Skeletal muscle tissue (tissue), 4 donors: ENCODE results near the gene LIN28A. TPM values are rescaled to one million over a fixed set of nuclear protein-coding genes. Genes with fewer than 3 reads are reported as not detected.
A peak's percentile ranks its signal among the peaks of the same experiment; 100 is the strongest.
"Not testable (repeated sequence)": the region's sequence is repeated elsewhere in the genome, so short reads cannot be mapped to it uniquely, and the experiment has no call there.

ENCODE experiments used
- H3K27ac ChIP-seq: one replicate; pipeline ENCODE4 v1.7.0; 2013; ENCODE audit warnings: mild to moderate bottlenecking, low read depth, low read length, inconsistent platforms
- H3K27me3 ChIP-seq, 3 donors: one replicate each; pipeline ENCODE4 v1.7.0; 2013; ENCODE audit warnings: low read length in 3 of 3; ENCODE audit not compliant: control insufficient read depth in 3 of 3, insufficient read depth in 3 of 3
- H3K36me3 ChIP-seq, 3 donors: one replicate each; pipeline ENCODE4 v1.7.0; 2013; ENCODE audit warnings: low read length in 3 of 3; ENCODE audit not compliant: control insufficient read depth in 3 of 3, insufficient read depth in 3 of 3
- H3K4me1 ChIP-seq, 3 donors: one replicate each; pipeline ENCODE4 v1.7.0; 2013; ENCODE audit warnings: low read length in 3 of 3, mild to moderate bottlenecking in 3 of 3; ENCODE audit not compliant: control insufficient read depth in 3 of 3, insufficient read depth in 3 of 3
- H3K4me3 ChIP-seq, 3 donors: one replicate each; pipeline ENCODE4 v1.7.0; 2013; ENCODE audit warnings: low read length in 3 of 3
- H3K9ac ChIP-seq, 3 donors: one replicate each; pipeline ENCODE4 v1.7.0; 2013; ENCODE audit warnings: low read length in 3 of 3, mild to moderate bottlenecking in 3 of 3, moderate library complexity in 2 of 3, low read depth in 1 of 3
- H3K9me3 ChIP-seq, 3 donors: one replicate each; pipeline ENCODE4 v1.7.0; 2013; ENCODE audit warnings: low read length in 3 of 3; ENCODE audit not compliant: control insufficient read depth in 3 of 3
- total RNA-seq: library from RNA; depleted of rRNA; stranded (reverse); fragments of >200 nt; gene quantifications from one replicate; pipeline ENCODE4 v1.2.3, GENCODE V29; 2014
- donor health status: Osteomylitis.

LIN28A gene
- total RNA-seq, 1 donor from 2014 or later: not detected

- H3K9me3 ChIP-seq: no peaks in the 10 kb centered on the region
- H3K36me3 ChIP-seq: no peaks in the 10 kb centered on the region
- H3K27me3 ChIP-seq: peaks cover 4 to 16% (median 10%) of the 10 kb centered on the region in 3 donors
- H3K27ac ChIP-seq: no peak overlapping the region
- no peak overlapping the region for H3K4me3 ChIP-seq
- H3K9ac ChIP-seq: no peak overlapping the region
- no peaks in the 10 kb centered on the region for H3K4me1 ChIP-seq
These were observed 38.6 kb upstream of the LIN28A start for GRCh38 chr1:26372039-26372438.

- H3K27ac ChIP-seq, H3K4me3 ChIP-seq, H3K9ac ChIP-seq, H3K36me3 ChIP-seq, H3K9me3 ChIP-seq, H3K4me1 ChIP-seq: not testable (repeated sequence)
- peaks cover 4 to 16% (median 10%) of the 10 kb centered on the region in 3 donors for H3K27me3 ChIP-seq
These were observed 38.0 kb upstream of the LIN28A start, which contains the start of gene ZNF683 for GRCh38 chr1:26372611-26373010. TSS of gene ZNF683 (minus strand) at chr1:26372750. CDS start at chr1:26368571, 4,179 bp downstream.

GRCh38 chr1:26373281-26373680 lies 37.3 kb upstream of the LIN28A start:
- Histone ChIP-seq H3K4me1 (peaks cover 0 to 3% (median 0%) of the 10 kb centered on the region in 3 donors), H3K4me3 (no peak overlapping the region), H3K27me3 (peaks cover 4 to 14% (median 10%) of the 10 kb centered on the region in 3 donors), H3K27ac (no peak overlapping the region), H3K9ac (no peak overlapping the region), H3K9me3 (no peaks in the 10 kb centered on the region), H3K36me3 (no peaks in the 10 kb centered on the region)

- Histone ChIP-seq H3K27ac (no peak overlapping the region), H3K4me1 (peaks cover 0 to 7% (median 0%) of the 10 kb centered on the region in 3 donors), H3K9me3 (no peaks in the 10 kb centered on the region), H3K36me3 (no peaks in the 10 kb centered on the region), H3K27me3 (peaks cover 0 to 10% (median 9%) of the 10 kb centered on the region in 3 donors), H3K9ac (no peak overlapping the region), H3K4me3 (no peak overlapping the region)
These were observed 36.8 kb upstream of the LIN28A start for GRCh38 chr1:26373789-26374188.

GRCh38 chr1:26374361-26374760 lies 36.3 kb upstream of the LIN28A start:
- H3K27ac ChIP-seq, H3K9me3 ChIP-seq, H3K4me1 ChIP-seq, H3K4me3 ChIP-seq, H3K9ac ChIP-seq, H3K36me3 ChIP-seq: not testable (repeated sequence)
- H3K27me3 ChIP-seq: peaks cover 0 to 10% (median 9%) of the 10 kb centered on the region in 3 donors

- H3K27me3 ChIP-seq: peaks cover 0 to 6% (median 6%) of the 10 kb centered on the region in 3 donors
- no peak overlapping the region for H3K4me3 ChIP-seq
- no peak overlapping the region for H3K27ac ChIP-seq
- no peaks in the 10 kb centered on the region for H3K36me3 ChIP-seq
- H3K4me1 ChIP-seq: peaks cover 0 to 7% (median 0%) of the 10 kb centered on the region in 3 donors
- H3K9me3 ChIP-seq: no peaks in the 10 kb centered on the region
- H3K9ac ChIP-seq: no peak overlapping the region
These were observed 35.5 kb upstream of the LIN28A start for GRCh38 chr1:26375081-26375480.

GRCh38 chr1:26376050-26376449 lies 34.6 kb upstream of the LIN28A start:
- Histone ChIP-seq H3K27me3 (peaks cover 0 to 6% (median 0%) of the 10 kb centered on the region in 3 donors), H3K36me3 (no peaks in the 10 kb centered on the region), H3K4me1 (peaks cover 0 to 7% (median 0%) of the 10 kb centered on the region in 3 donors), H3K9ac (no peak overlapping the region), H3K27ac (no peak overlapping the region), H3K9me3 (no peaks in the 10 kb centered on the region), H3K4me3 (no peak overlapping the region)

- Histone ChIP-seq H3K27me3 (no peaks in the 10 kb centered on the region), H3K27ac (peak overlapping the region; percentile 7), H3K9ac (no peak overlapping the region), H3K4me1 (peaks cover 0 to 7% (median 0%) of the 10 kb centered on the region in 3 donors), H3K9me3 (no peaks in the 10 kb centered on the region), H3K36me3 (no peaks in the 10 kb centered on the region), H3K4me3 (no peak overlapping the region)
These were observed 32.3 kb upstream of the LIN28A start for GRCh38 chr1:26378088-26378878.

GRCh38 chr1:26378879-26379251 lies 31.8 kb upstream of the LIN28A start:
- Histone ChIP-seq H3K36me3 (no peaks in the 10 kb centered on the region), H3K4me3 (no peak overlapping the region), H3K27ac (no peak overlapping the region), H3K27me3 (no peaks in the 10 kb centered on the region), H3K9ac (no peak overlapping the region), H3K9me3 (no peaks in the 10 kb centered on the region), H3K4me1 (peaks cover 0 to 7% (median 0%) of the 10 kb centered on the region in 3 donors)

GRCh38 chr1:26384076-26384475 lies 26.5 kb upstream of the LIN28A start:
- no peaks in the 10 kb centered on the region for H3K9me3 ChIP-seq
- H3K27me3 ChIP-seq: peaks cover 0 to 6% (median 2%) of the 10 kb centered on the region in 3 donors
- no peak overlapping the region for H3K4me3 ChIP-seq
- no peak overlapping the region for H3K27ac ChIP-seq
- no peaks in the 10 kb centered on the region for H3K4me1 ChIP-seq
- H3K36me3 ChIP-seq: no peaks in the 10 kb centered on the region
- no peak overlapping the region for H3K9ac ChIP-seq
